GM19468 (cell line): ENCODE results near the gene MEIOSIN.
"Not testable (repeated sequence)": the region's sequence is repeated elsewhere in the genome, so short reads cannot be mapped to it uniquely, and the experiment has no call there.

ENCODE experiments used
- ATAC-seq: cut with Tn5 transposase; IDR thresholded peaks from one replicate; pipeline ENCODE4 v1.9.1; 2021; ENCODE audit warnings: mild to moderate bottlenecking, moderate library complexity, moderate number of reproducible peaks; ENCODE audit not compliant: unreplicated experiment; ENCODE audit errors: extremely low read depth

The MEIOSIN gene

GRCh38 chr19:45793876-45794275 is 60.6 kb downstream of the MEIOSIN start:
- ATAC-seq, result no peak

GRCh38 chr19:45794627-45795026 is 61.4 kb downstream of the MEIOSIN start:
- no peak for ATAC-seq

- no peak for ATAC-seq
Measured at GRCh38 chr19:45798995-45799517, 65.8 kb downstream of the MEIOSIN start.

GRCh38 chr19:45799541-45799940 is 66.3 kb downstream of the MEIOSIN start:
- ATAC-seq, result not testable (repeated sequence)

GRCh38 chr19:45800070-45800553 is 66.9 kb downstream of the MEIOSIN start:
- no peak for ATAC-seq

- ATAC-seq, result no peak
Measured at GRCh38 chr19:45801603-45802175, 68.5 kb downstream of the MEIOSIN start.

- ATAC-seq, result no peak
Measured at GRCh38 chr19:45804140-45804958, 71.1 kb downstream of the MEIOSIN start.

- no peak for ATAC-seq
Measured at GRCh38 chr19:45804959-45805230, 71.7 kb downstream of the MEIOSIN start.

- ATAC-seq, result no peak
Measured at GRCh38 chr19:45805719-45806118, 72.5 kb downstream of the MEIOSIN start.

- ATAC-seq, result no peak
Measured at GRCh38 chr19:45809643-45810159, 76.5 kb downstream of the MEIOSIN start.

GRCh38 chr19:45812297-45812696 is 79.1 kb downstream of the MEIOSIN start:
- no peak for ATAC-seq
